ENCODE data around the gene CCDC117.
"Not testable (repeated sequence)": the region's sequence is repeated elsewhere in the genome, so short reads cannot be mapped to it uniquely, and the experiment has no call there.

Gene CCDC117

GRCh38 chr22:28741785-28742561 is 30.5 kb upstream of the CCDC117 start, which contains the start of the genes CHEK2 and HSCB:
CHEK2 (minus strand) TSS chr22:28741820; CDS start chr22:28734721, 7,099 bp downstream.
HSCB (plus strand) TSS chr22:28742039; CDS start chr22:28742096, 57 bp downstream.
- Histone ChIP-seq H3K4me1 (peaks cover 34% of the 10 kb centered on the region), H3K4me2 (peak within 1 kb of the TSS; percentile 93), H3K27me3 (no peaks in the 10 kb centered on the region), H3K4me3 (peak within 1 kb of the TSS; percentile 93), H4K20me1 (peaks cover 14% of the 10 kb centered on the region; the same call in 1 of the 2 replicates), H3K36me3 (peaks cover 58% of the 10 kb centered on the region), H3K27ac (peak within 1 kb of the TSS; percentile 81), H3K9me3 (no peaks in the 10 kb centered on the region), H3K9ac (peak within 1 kb of the TSS; percentile 86)
- TF ChIP-seq Cebpa-rat (IDR thresholded peaks at IDR 0.05): no peak

DNA sequence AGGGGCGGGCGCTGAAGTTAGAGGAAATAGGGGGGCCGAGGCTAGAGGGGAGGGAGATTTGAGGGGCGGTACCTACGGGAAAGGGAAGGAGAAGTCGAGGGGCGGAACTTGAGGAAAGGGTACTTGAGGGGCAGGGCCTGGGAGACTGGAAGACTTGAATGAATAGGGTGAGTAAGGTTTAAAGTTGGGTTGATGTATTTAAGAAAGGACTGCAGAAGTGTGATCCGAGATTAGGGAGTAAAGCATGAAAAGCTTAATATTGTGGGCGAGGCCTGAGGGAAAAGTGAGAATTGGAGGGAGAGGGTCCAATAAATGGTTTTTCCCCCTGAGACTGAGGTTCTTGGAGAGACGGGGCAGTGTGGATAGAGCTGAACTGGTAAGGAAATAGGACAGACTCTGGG is 29.9 kb upstream of the CCDC117 start:
- H3K4me3 ChIP-seq: peak overlapping the region; percentile 93
- peak overlapping the region; percentile 54; the same call in 1 of the 2 replicates for H3K27ac ChIP-seq
- H3K36me3 ChIP-seq: peaks cover 60% of the 10 kb centered on the region
- H3K27me3 ChIP-seq: no peaks in the 10 kb centered on the region
- H3K4me1 ChIP-seq: peaks cover 34% of the 10 kb centered on the region
- H3K9ac ChIP-seq: peak overlapping the region; percentile 86
- H4K20me1 ChIP-seq: peaks cover 14% of the 10 kb centered on the region; the same call in 1 of the 2 replicates
- no peak for TF ChIP-seq Cebpa-rat (IDR thresholded peaks at IDR 0.05)
- H3K4me2 ChIP-seq: peak overlapping the region; percentile 93
- H3K9me3 ChIP-seq: no peaks in the 10 kb centered on the region

GRCh38 chr22:28743852-28744251 is 28.6 kb upstream of the CCDC117 start:
- Histone ChIP-seq H3K4me2 (no peak overlapping the region), H3K4me3 (no peak overlapping the region), H3K27me3 (no peaks in the 10 kb centered on the region), H4K20me1 (peaks cover 8% of the 10 kb centered on the region; the same call in 1 of the 2 replicates), H3K27ac (no peak overlapping the region), H3K9me3 (no peaks in the 10 kb centered on the region), H3K4me1 (peaks cover 40% of the 10 kb centered on the region), H3K36me3 (peaks cover 60% of the 10 kb centered on the region), H3K9ac (no peak overlapping the region)
- TF ChIP-seq Cebpa-rat (IDR thresholded peaks at IDR 0.05): no peak

DNA sequence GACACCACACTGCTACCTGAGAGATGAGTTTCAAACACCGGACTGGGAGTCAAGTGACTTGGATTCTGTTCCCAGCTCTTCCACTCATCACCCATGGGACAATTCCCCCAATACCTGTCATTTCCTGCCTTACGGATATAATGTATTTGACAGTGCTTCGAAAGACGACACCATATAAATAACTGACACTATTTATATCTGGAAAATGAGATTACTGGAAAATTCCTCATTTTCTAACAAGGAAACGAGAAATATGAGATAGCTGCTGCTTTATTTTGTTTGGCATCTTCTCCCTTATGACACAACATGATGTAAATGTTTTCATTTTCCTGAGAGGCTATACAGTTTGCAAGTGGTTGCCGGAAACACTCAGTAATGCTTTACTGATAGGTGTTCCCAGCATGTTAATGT is 22.0 kb upstream of the CCDC117 start:
- Histone ChIP-seq H3K9me3 (no peaks in the 10 kb centered on the region), H3K9ac (no peak overlapping the region), H3K4me2 (no peak overlapping the region), H3K36me3 (peaks cover 64% of the 10 kb centered on the region), H3K4me3 (no peak overlapping the region), H3K4me1 (peaks cover 13% of the 10 kb centered on the region), H4K20me1 (no peaks in the 10 kb centered on the region), H3K27ac (no peak overlapping the region), H3K27me3 (no peaks in the 10 kb centered on the region)
- no peak for TF ChIP-seq Cebpa-rat (IDR thresholded peaks at IDR 0.05)

DNA sequence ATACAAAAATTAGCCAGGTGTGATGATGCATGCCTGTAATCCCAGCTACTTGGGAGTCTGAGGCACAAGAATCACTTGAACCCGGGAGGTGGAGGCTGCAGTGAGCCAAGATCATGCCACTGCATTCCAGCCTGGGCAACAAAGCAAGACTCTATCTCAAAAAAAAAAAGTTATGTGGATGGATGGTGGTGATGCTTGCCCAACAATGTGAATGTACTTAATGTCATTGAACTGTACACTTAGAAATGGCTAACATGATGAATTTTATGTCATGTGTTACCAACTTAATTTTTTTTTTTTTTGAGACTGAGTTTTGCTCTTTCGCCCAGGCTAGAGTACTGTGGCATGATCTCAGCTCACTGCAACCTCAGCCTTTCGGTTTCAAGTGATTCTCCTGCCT is 18.0 kb upstream of the CCDC117 start:
- H4K20me1 ChIP-seq, H3K27me3 ChIP-seq, H3K9me3 ChIP-seq, H3K27ac ChIP-seq, H3K4me3 ChIP-seq, H3K4me1 ChIP-seq, H3K4me2 ChIP-seq, H3K9ac ChIP-seq: not testable (repeated sequence)
- H3K36me3 ChIP-seq: peaks cover 33% of the 10 kb centered on the region

GRCh38 chr22:28759861-28760560 is 12.5 kb upstream of the CCDC117 start:
- Histone ChIP-seq H3K4me3 (no peak overlapping the region), H3K27ac (no peak overlapping the region), H3K9me3 (no peaks in the 10 kb centered on the region), H4K20me1 (no peaks in the 10 kb centered on the region), H3K4me2 (no peak overlapping the region), H3K36me3 (peaks cover 10% of the 10 kb centered on the region; the same call in 1 of the 2 replicates), H3K4me1 (peaks cover 8% of the 10 kb centered on the region), H3K27me3 (no peaks in the 10 kb centered on the region), H3K9ac (no peak overlapping the region)
- no peak for TF ChIP-seq Cebpa-rat (IDR thresholded peaks at IDR 0.05)

DNA sequence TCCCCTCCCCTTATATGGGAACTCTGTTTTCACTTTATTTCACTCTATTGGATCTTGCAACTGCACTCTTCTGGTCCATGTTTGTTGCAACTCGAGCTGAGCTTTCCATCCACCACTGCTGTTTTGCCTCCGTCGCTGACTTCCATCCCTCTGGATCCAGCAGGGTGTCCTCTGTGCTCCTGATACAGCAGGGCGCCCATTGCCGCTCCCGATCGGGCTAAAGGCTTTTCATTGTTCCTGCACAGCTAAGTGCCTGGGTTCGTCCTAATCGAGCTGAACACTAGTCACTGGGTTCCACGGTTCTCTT is 11.1 kb upstream of the CCDC117 start:
- Histone ChIP-seq H3K36me3 (peaks cover 10% of the 10 kb centered on the region; the same call in 1 of the 2 replicates), H3K4me2 (no peak overlapping the region), H3K9me3 (no peaks in the 10 kb centered on the region), H3K4me3 (no peak overlapping the region), H4K20me1 (no peaks in the 10 kb centered on the region), H3K27ac (no peak overlapping the region), H3K4me1 (no peaks in the 10 kb centered on the region), H3K27me3 (no peaks in the 10 kb centered on the region), H3K9ac (no peak overlapping the region)
- no peak for TF ChIP-seq Cebpa-rat (IDR thresholded peaks at IDR 0.05)

GRCh38 chr22:28762000-28762399 is 10.5 kb upstream of the CCDC117 start:
- not testable (repeated sequence) for H3K27me3 ChIP-seq, H3K27ac ChIP-seq, H3K9ac ChIP-seq, H3K4me1 ChIP-seq, H3K36me3 ChIP-seq, H3K9me3 ChIP-seq, H3K4me2 ChIP-seq, H3K4me3 ChIP-seq, H4K20me1 ChIP-seq

- Histone ChIP-seq H3K27me3 (no peaks in the 10 kb centered on the region), H3K4me1 (no peaks in the 10 kb centered on the region), H3K4me3 (no peak overlapping the region), H3K9ac (no peak overlapping the region), H3K27ac (no peak overlapping the region), H3K36me3 (no peaks in the 10 kb centered on the region), H3K9me3 (peaks cover 9% of the 10 kb centered on the region), H4K20me1 (no peaks in the 10 kb centered on the region), H3K4me2 (no peak overlapping the region)
- no peak for TF ChIP-seq Cebpa-rat (IDR thresholded peaks at IDR 0.05)
Observed at GRCh38 chr22:28766628-28767027, 5.9 kb upstream of the CCDC117 start.

GRCh38 chr22:28768701-28769393 is 3.6 kb upstream of the CCDC117 start:
- H3K9me3 ChIP-seq: peaks cover 9% of the 10 kb centered on the region
- no peak overlapping the region for H3K9ac ChIP-seq
- H3K27me3 ChIP-seq: no peaks in the 10 kb centered on the region
- no peak overlapping the region for H3K4me2 ChIP-seq
- H4K20me1 ChIP-seq: peaks cover 9% of the 10 kb centered on the region; the same call in 1 of the 2 replicates
- no peaks in the 10 kb centered on the region for H3K36me3 ChIP-seq
- H3K4me3 ChIP-seq: no peak overlapping the region
- H3K27ac ChIP-seq: no peak overlapping the region
- peaks cover 5% of the 10 kb centered on the region for H3K4me1 ChIP-seq
- TF ChIP-seq Cebpa-rat (IDR thresholded peaks at IDR 0.05): no peak

Data from BLaER1 (cell line).